ENCODE results near the gene LHX2. TPM values are rescaled to one million over a fixed set of nuclear protein-coding genes. Genes with fewer than 3 reads are reported as not detected.
A peak's percentile ranks its signal among the peaks of the same experiment; 100 is the strongest.

LHX2 gene
- total RNA-seq, 4 donors from 2014 or later: not detected

- no peak for DNase-seq
- H3K27ac ChIP-seq: no peak overlapping the region
- intact Hi-C loops (cut with DNase I): no loop called here
- 15 to 22% methylated on average over 9 of the region's 9 CpGs for WGBS, 2 donors
- TF ChIP-seq CTCF (IDR thresholded peaks at IDR 0.05) (no peak), POLR2A (IDR thresholded peaks at IDR 0.05) (no peak)
- no peaks in the 10 kb centered on the region for H3K36me3 ChIP-seq
- peaks cover 22 to 38% of the 10 kb centered on the region in 2 donors for H3K4me1 ChIP-seq
- H3K4me3 ChIP-seq (replicated peaks in 1 of 3): no peak overlapping the region
- H3K9me3 ChIP-seq: no peaks in the 10 kb centered on the region
- H3K27me3 ChIP-seq: peaks cover 75% of the 10 kb centered on the region
Measured at GRCh38 chr9:124010303-124010664, 1.3 kb upstream of the LHX2 start.

- no peak overlapping the region for H3K27ac ChIP-seq
- H3K9me3 ChIP-seq: no peaks in the 10 kb centered on the region
- WGBS, 2 donors: 6 to 13% methylated on average over 18 to 19 of the region's 34 CpGs
- peaks cover 77% of the 10 kb centered on the region for H3K27me3 ChIP-seq
- H3K36me3 ChIP-seq: no peaks in the 10 kb centered on the region
- peaks cover 22 to 42% of the 10 kb centered on the region in 2 donors for H3K4me1 ChIP-seq
- no peak for TF ChIP-seq POLR2A (IDR thresholded peaks at IDR 0.05)
- no peak for TF ChIP-seq CTCF (IDR thresholded peaks at IDR 0.05)
- no peak overlapping the region for H3K4me3 ChIP-seq (replicated peaks in 1 of 3)
- intact Hi-C loops (cut with DNase I): no loop called here
- DNase-seq: no peak
Measured at GRCh38 chr9:124010665-124011321, 775 bp upstream of the LHX2 start.

GRCh38 chr9:124012368-124013301, 1.1 kb downstream of the LHX2 start:
- Histone ChIP-seq H3K4me1 (peaks cover 31 to 60% of the 10 kb centered on the region in 2 donors), H3K4me3 (replicated peaks in 1 of 3) (peak overlapping the region in 1 of 3 donors; percentile 0), H3K27ac (no peak overlapping the region), H3K9me3 (no peaks in the 10 kb centered on the region), H3K36me3 (no peaks in the 10 kb centered on the region), H3K27me3 (peaks cover 85% of the 10 kb centered on the region)
- DNase-seq: no peak
- intact Hi-C loops (cut with DNase I): no loop called here
- WGBS, 2 donors: 13 to 15% methylated on average over 9 to 11 of the region's 83 CpGs
- TF ChIP-seq POLR2A (IDR thresholded peaks at IDR 0.05) (no peak), CTCF (IDR thresholded peaks at IDR 0.05) (no peak)

- intact Hi-C loops (cut with DNase I): no loop called here
- Histone ChIP-seq H3K9me3 (no peaks in the 10 kb centered on the region), H3K4me1 (peaks cover 30 to 64% of the 10 kb centered on the region in 2 donors), H3K27me3 (peaks cover 86% of the 10 kb centered on the region), H3K36me3 (no peaks in the 10 kb centered on the region), H3K4me3 (replicated peaks in 1 of 3) (no peak overlapping the region), H3K27ac (no peak overlapping the region)
- WGBS, 2 donors: 14 to 15% methylated on average over 14 to 35 of the region's 40 CpGs
- no peak for DNase-seq
- TF ChIP-seq CTCF (IDR thresholded peaks at IDR 0.05) (no peak), POLR2A (IDR thresholded peaks at IDR 0.05) (no peak)
Measured at GRCh38 chr9:124013309-124014210, 2.0 kb downstream of the LHX2 start.
